OCI-LY1 (cell line): Measurements from ENCODE around the gene RNF115.

Source experiments
- H2AFZ ChIP-seq: fragments of 200-600 bp; sonication (generic), shearing (Covaris generic); 2 replicates; pipeline ENCODE4 v1.6.0; 2014; ENCODE audit warnings: antibody characterized with exemption, mild to moderate bottlenecking, low read length
- H3F3A ChIP-seq: fragments of 200-600 bp; sonication (generic), shearing (Covaris generic); 2 replicates; pipeline ENCODE4 v1.6.0; 2014; ENCODE audit warnings: mild to moderate bottlenecking, antibody characterized with exemption, low read length, moderate library complexity; ENCODE audit not compliant: insufficient read depth
- H3K27ac ChIP-seq: fragments of 200-600 bp; sonication (generic); 2 replicates; pipeline ENCODE4 v1.5.1; 2014; ENCODE audit warnings: low read length, mixed run types, mild to moderate bottlenecking, low read depth; ENCODE audit not compliant: poor library complexity, severe bottlenecking
- H3K27me3 ChIP-seq: fragments of 200-600 bp; sonication (generic); 2 replicates; pipeline ENCODE4 v1.6.0; 2014; ENCODE audit warnings: antibody characterized with exemption, mild to moderate bottlenecking, low read length, moderate library complexity; ENCODE audit not compliant: insufficient read depth
- H3K36me3 ChIP-seq: fragments of 200-600 bp; sonication (generic); 2 replicates; pipeline ENCODE4 v1.6.1; 2014; ENCODE audit warnings: mild to moderate bottlenecking, antibody characterized with exemption, low read length, moderate library complexity, mixed read lengths; ENCODE audit not compliant: insufficient read depth
- H3K4me1 ChIP-seq: fragments of 200-600 bp; sonication (generic); 2 replicates; pipeline ENCODE4 v1.5.1; 2014; ENCODE audit warnings: mild to moderate bottlenecking, low read length, moderate library complexity; ENCODE audit not compliant: insufficient read depth, severe bottlenecking
- H3K4me2 ChIP-seq: fragments of 200-600 bp; sonication (generic), shearing (Covaris generic); 2 replicates; pipeline ENCODE4 v1.6.1; 2014; ENCODE audit warnings: low read length
- H3K4me3 ChIP-seq: fragments of 200-600 bp; sonication (generic); 2 replicates; pipeline ENCODE4 v1.5.1; 2014; ENCODE audit warnings: low read length, low read depth, mild to moderate bottlenecking, mixed read lengths; ENCODE audit not compliant: poor library complexity, severe bottlenecking
- H3K79me2 ChIP-seq: fragments of 200-600 bp; shearing (Covaris generic); 2 replicates; pipeline ENCODE4 v1.6.1; 2016; ENCODE audit warnings: mixed run types, low read length, mixed read lengths; ENCODE audit not compliant: insufficient read depth
- H3K9ac ChIP-seq: fragments of 200-600 bp; sonication (generic), shearing (Covaris generic); 2 replicates; pipeline ENCODE4 v1.6.1; 2014; ENCODE audit warnings: mild to moderate bottlenecking, low read length, mixed read lengths
- H3K9me2 ChIP-seq: fragments of 200-600 bp; sonication (generic), shearing (Covaris generic); 2 replicates; pipeline ENCODE4 v1.6.1; 2014; ENCODE audit warnings: low read depth, mild to moderate bottlenecking, low read length, mixed read lengths
- H3K9me3 ChIP-seq: fragments of 200-600 bp; shearing (Covaris generic); 2 replicates; pipeline ENCODE4 v1.6.1; 2014; ENCODE audit warnings: low read length, mixed read lengths
- H4K20me1 ChIP-seq: fragments of 200-600 bp; sonication (generic), shearing (Covaris generic); 2 replicates; pipeline ENCODE4 v1.6.0; 2016; ENCODE audit warnings: mild to moderate bottlenecking, low read length; ENCODE audit not compliant: insufficient read depth
- EZH2 ChIP-seq: fragments of 200-600 bp; sonication (generic), shearing (Covaris generic); IDR thresholded peaks from 2 replicates; pipeline ENCODE4 v1.8.0; 2017; ENCODE audit warnings: borderline replicate concordance, mixed run types, mild to moderate bottlenecking, antibody characterized with exemption, low read length, moderate library complexity, mixed read lengths
- TF ChIP-seq, protein P1 (sequence below): fragments of 200-600 bp; sonication (generic), shearing (Covaris generic); IDR thresholded peaks from 2 replicates; pipeline ENCODE4 v1.5.1; 2017; ENCODE audit warnings: mild to moderate bottlenecking, antibody characterized with exemption, low read length, moderate library complexity, mixed read lengths

RNF115 gene

GRCh38 chr1:145782272-145783099, 41.4 kb downstream of the RNF115 start:
- H3K9ac ChIP-seq: no peak overlapping the region
- no peak overlapping the region for H3K27ac ChIP-seq
- no peaks in the 10 kb centered on the region for H3K4me1 ChIP-seq
- H3K27me3 ChIP-seq: no peaks in the 10 kb centered on the region
- no peak overlapping the region for H2AFZ ChIP-seq
- no peak overlapping the region for H3K4me2 ChIP-seq
- no peaks in the 10 kb centered on the region for H3F3A ChIP-seq
- TF ChIP-seq EZH2: no peak
- TF ChIP-seq, protein P1, sequence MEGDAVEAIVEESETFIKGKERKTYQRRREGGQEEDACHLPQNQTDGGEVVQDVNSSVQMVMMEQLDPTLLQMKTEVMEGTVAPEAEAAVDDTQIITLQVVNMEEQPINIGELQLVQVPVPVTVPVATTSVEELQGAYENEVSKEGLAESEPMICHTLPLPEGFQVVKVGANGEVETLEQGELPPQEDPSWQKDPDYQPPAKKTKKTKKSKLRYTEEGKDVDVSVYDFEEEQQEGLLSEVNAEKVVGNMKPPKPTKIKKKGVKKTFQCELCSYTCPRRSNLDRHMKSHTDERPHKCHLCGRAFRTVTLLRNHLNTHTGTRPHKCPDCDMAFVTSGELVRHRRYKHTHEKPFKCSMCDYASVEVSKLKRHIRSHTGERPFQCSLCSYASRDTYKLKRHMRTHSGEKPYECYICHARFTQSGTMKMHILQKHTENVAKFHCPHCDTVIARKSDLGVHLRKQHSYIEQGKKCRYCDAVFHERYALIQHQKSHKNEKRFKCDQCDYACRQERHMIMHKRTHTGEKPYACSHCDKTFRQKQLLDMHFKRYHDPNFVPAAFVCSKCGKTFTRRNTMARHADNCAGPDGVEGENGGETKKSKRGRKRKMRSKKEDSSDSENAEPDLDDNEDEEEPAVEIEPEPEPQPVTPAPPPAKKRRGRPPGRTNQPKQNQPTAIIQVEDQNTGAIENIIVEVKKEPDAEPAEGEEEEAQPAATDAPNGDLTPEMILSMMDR: no peak
- peaks cover 21% of the 10 kb centered on the region; the same call in 1 of the 2 replicates for H3K36me3 ChIP-seq
- no peaks in the 10 kb centered on the region for H3K9me3 ChIP-seq
- H3K9me2 ChIP-seq: no peaks in the 10 kb centered on the region
- H3K4me3 ChIP-seq: no peak overlapping the region
- no peaks in the 10 kb centered on the region for H4K20me1 ChIP-seq
- no peaks in the 10 kb centered on the region for H3K79me2 ChIP-seq

DNA sequence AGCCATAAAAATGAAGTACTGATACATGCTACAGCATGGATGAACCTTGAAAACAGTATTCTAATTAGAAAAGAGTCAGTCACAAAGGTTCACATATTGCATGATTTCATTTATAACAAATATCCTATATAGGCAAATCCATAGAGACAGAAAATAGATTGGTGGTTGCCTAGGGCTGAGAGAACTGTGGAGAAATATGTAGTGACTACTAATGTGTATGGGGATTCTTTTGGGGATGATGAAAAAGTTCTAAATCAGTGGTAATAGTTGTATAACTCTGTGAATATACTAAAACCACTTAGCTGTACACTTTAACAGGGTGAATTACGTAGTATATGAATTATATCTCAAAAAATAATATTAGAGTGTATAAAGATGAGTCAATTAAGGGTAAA, 45.8 kb downstream of the RNF115 start:
- Histone ChIP-seq H3K4me1 (no peaks in the 10 kb centered on the region), H3K27ac (no peak overlapping the region), H3K4me3 (no peak overlapping the region), H4K20me1 (no peaks in the 10 kb centered on the region), H3K9ac (no peak overlapping the region), H3F3A (no peaks in the 10 kb centered on the region), H3K9me2 (no peaks in the 10 kb centered on the region), H3K4me2 (no peak overlapping the region), H3K79me2 (no peaks in the 10 kb centered on the region), H2AFZ (no peak overlapping the region), H3K9me3 (no peaks in the 10 kb centered on the region), H3K36me3 (peaks cover 17% of the 10 kb centered on the region; the same call in 1 of the 2 replicates), H3K27me3 (no peaks in the 10 kb centered on the region)
- no peak for TF ChIP-seq EZH2
- TF ChIP-seq, protein P1: no peak

DNA sequence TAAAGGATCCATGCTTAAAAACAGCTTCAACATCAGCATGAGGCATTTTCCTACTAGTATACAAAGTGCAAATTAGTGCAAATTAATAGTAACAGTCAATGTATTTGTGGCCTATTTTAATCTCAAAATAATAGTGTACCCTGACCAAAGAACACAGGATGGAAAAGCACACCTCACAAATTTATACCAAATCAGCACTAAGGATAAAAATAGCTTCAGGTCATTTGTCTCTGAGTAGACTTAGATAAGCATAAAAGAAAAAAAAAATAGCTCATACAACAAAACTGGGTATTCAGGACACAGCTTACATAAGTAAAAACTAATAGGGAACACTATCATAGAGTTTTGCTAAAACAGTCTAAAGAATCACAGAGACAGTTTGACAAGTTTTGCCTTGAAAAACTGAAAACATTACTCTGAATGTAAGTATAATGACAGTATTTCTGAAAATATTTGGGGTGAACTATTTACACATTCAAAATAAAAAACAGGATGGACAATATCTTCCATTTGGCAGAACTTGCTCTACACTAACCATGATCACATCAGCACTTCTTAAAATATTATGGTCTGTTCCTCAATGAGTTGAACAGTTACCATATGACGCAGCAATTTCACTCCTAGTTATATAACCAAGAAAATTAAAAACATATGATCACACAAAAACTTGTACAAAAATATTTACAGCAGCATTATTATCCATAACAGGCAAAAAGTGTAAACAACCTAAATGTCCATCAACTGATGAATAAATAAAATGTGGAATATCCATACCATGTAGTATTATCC, 46.3 kb downstream of the RNF115 start:
- no peak overlapping the region for H3K9ac ChIP-seq
- no peak overlapping the region for H3K27ac ChIP-seq
- no peak overlapping the region for H3K4me2 ChIP-seq
- no peak overlapping the region for H2AFZ ChIP-seq
- H3K4me1 ChIP-seq: no peaks in the 10 kb centered on the region
- TF ChIP-seq EZH2: no peak
- TF ChIP-seq, protein P1: no peak
- no peak overlapping the region for H3K4me3 ChIP-seq
- no peaks in the 10 kb centered on the region for H3K79me2 ChIP-seq
- no peaks in the 10 kb centered on the region for H3K9me2 ChIP-seq
- peaks cover 14% of the 10 kb centered on the region for H3K36me3 ChIP-seq
- H4K20me1 ChIP-seq: no peaks in the 10 kb centered on the region
- no peaks in the 10 kb centered on the region for H3K9me3 ChIP-seq
- no peaks in the 10 kb centered on the region for H3K27me3 ChIP-seq
- no peaks in the 10 kb centered on the region for H3F3A ChIP-seq
